Smooth muscle cell (in vitro differentiated cells): ENCODE measurements around the gene KCNJ16. TPM values are rescaled to one million over a fixed set of nuclear protein-coding genes. Genes with fewer than 3 reads are reported as not detected.

Experiments
- DNase-seq: peaks from one replicate; lab custom pipeline; 2025; ENCODE audit not compliant: unreplicated experiment; lab: John Stamatoyannopoulos, UW
- H2AFZ ChIP-seq: fragments of 200-600 bp; sonication (generic); 2 replicates; pipeline ENCODE4 v1.6.0; 2016; ENCODE audit warnings: antibody characterized with exemption, low read depth, mild to moderate bottlenecking
- H3F3A ChIP-seq: fragments of 200-600 bp; sonication (generic); 2 replicates; pipeline ENCODE4 v1.6.0; 2017; ENCODE audit warnings: antibody characterized with exemption, low read depth
- H3K27ac ChIP-seq: fragments of 200-600 bp; sonication (generic); 2 replicates; pipeline ENCODE4 v1.5.1; 2016; ENCODE audit warnings: low read depth, mild to moderate bottlenecking
- H3K27me3 ChIP-seq: fragments of 200-600 bp; sonication (generic); 2 replicates; pipeline ENCODE4 v1.6.1; 2016; ENCODE audit warnings: low read depth, mild to moderate bottlenecking
- H3K36me3 ChIP-seq: fragments of 200-600 bp; sonication (generic); 2 replicates; pipeline ENCODE4 v1.5.1; 2016; ENCODE audit warnings: low read depth
- H3K4me1 ChIP-seq: fragments of 200-600 bp; sonication (generic); 2 replicates; pipeline ENCODE4 v1.5.1; 2016; ENCODE audit warnings: low read depth
- H3K4me2 ChIP-seq: fragments of 200-600 bp; sonication (generic); 2 replicates; pipeline ENCODE4 v1.6.0; 2016; ENCODE audit warnings: mild to moderate bottlenecking
- H3K4me3 ChIP-seq: fragments of 200-600 bp; sonication (generic); 2 replicates; pipeline ENCODE4 v1.5.1; 2016; ENCODE audit warnings: mild to moderate bottlenecking
- H3K79me2 ChIP-seq: fragments of 200-600 bp; sonication (generic); 2 replicates; pipeline ENCODE4 v1.6.0; 2016; ENCODE audit warnings: low read depth, mild to moderate bottlenecking
- H3K9ac ChIP-seq: fragments of 200-600 bp; sonication (generic); 2 replicates; pipeline ENCODE4 v1.6.0; 2016; ENCODE audit warnings: low read depth
- H3K9me3 ChIP-seq: fragments of 200-600 bp; sonication (generic); replicated peaks from 2 replicates; pipeline ENCODE4 v1.5.1; 2016; ENCODE audit warnings: low read depth
- H4K20me1 ChIP-seq: fragments of 200-600 bp; sonication (generic); 2 replicates; pipeline ENCODE4 v1.6.0; 2016; ENCODE audit warnings: low read depth
- CTCF ChIP-seq: fragments of 200-600 bp; sonication (generic); IDR thresholded peaks from 2 replicates; pipeline ENCODE4 v1.5.1; 2017; ENCODE audit warnings: borderline replicate concordance, mild to moderate bottlenecking, antibody characterized with exemption; ENCODE audit not compliant: insufficient read depth, poor library complexity, severe bottlenecking
- WGBS: methylation state at CpG from one replicate; pipeline ENCODE4 v1.1.7; 2016; ENCODE audit warnings: low lambda C conversion rate; 5-methylcytosine and 5-hydroxymethylcytosine counted together
- polyA plus RNA-seq: library from polyadenylated mRNA; unstranded; fragments of >200 nt; fragmentation: Nextera tagmentation; extraction: Ambion mirVana; gene quantifications from 2 replicates; pipeline ENCODE4 v1.2.1, GENCODE V29; 2016
- total RNA-seq: library from RNA; depleted of rRNA; stranded (reverse); fragments of >200 nt; gene quantifications from 2 replicates; pipeline ENCODE4 v1.2.3, GENCODE V29; 2014

The KCNJ16 gene
- total and polyA plus RNA-seq, 2 experiments from 2014 or later, result 0.09 TPM; not detected in 1

GRCh38 chr17:70047619-70048419, 27.2 kb upstream of the KCNJ16 start:
- Histone ChIP-seq H3K4me1 (no peaks in the 10 kb centered on the region), H4K20me1 (no peaks in the 10 kb centered on the region)

GRCh38 chr17:70049801-70050591, 25.0 kb upstream of the KCNJ16 start:
- Histone ChIP-seq H3K9ac (no peak overlapping the region), H3K9me3 (no peaks in the 10 kb centered on the region), H3K4me3 (no peak overlapping the region), H3K36me3 (no peaks in the 10 kb centered on the region), H3K27ac (no peak overlapping the region), H4K20me1 (no peaks in the 10 kb centered on the region), H2AFZ (no peak overlapping the region), H3F3A (no peaks in the 10 kb centered on the region), H3K27me3 (no peaks in the 10 kb centered on the region), H3K79me2 (no peaks in the 10 kb centered on the region), H3K4me2 (no peak overlapping the region), H3K4me1 (no peaks in the 10 kb centered on the region)
- TF ChIP-seq CTCF, result no peak
- 87% methylated on average over 3 of the region's 3 CpGs for WGBS
- no peak for DNase-seq

More at GRCh38 chr17:70047619-70048419, 27.2 kb upstream of the KCNJ16 start:
- H3K27ac ChIP-seq, result no peak overlapping the region
- no peaks in the 10 kb centered on the region for H3K27me3 ChIP-seq
- DNase-seq, result no peak
- 76% methylated on average over 5 of the region's 5 CpGs for WGBS
- no peak overlapping the region for H2AFZ ChIP-seq
- no peak for TF ChIP-seq CTCF
- H3K4me3 ChIP-seq, result no peak overlapping the region
- no peak overlapping the region for H3K4me2 ChIP-seq
- no peak overlapping the region for H3K9ac ChIP-seq
- no peaks in the 10 kb centered on the region for H3F3A ChIP-seq
- H3K36me3 ChIP-seq, result no peaks in the 10 kb centered on the region
- no peaks in the 10 kb centered on the region for H3K9me3 ChIP-seq
- no peaks in the 10 kb centered on the region for H3K79me2 ChIP-seq

- no peaks in the 10 kb centered on the region for H3K79me2 ChIP-seq
- no peak for DNase-seq
- no peaks in the 10 kb centered on the region for H3K4me1 ChIP-seq
- no peak overlapping the region for H3K9ac ChIP-seq
- no peaks in the 10 kb centered on the region for H3K27me3 ChIP-seq
- H3K4me3 ChIP-seq, result no peak overlapping the region
- no peaks in the 10 kb centered on the region for H4K20me1 ChIP-seq
- H3K9me3 ChIP-seq, result no peaks in the 10 kb centered on the region
- no peaks in the 10 kb centered on the region for H3F3A ChIP-seq
- H3K36me3 ChIP-seq, result no peaks in the 10 kb centered on the region
- H3K4me2 ChIP-seq, result no peak overlapping the region
- H2AFZ ChIP-seq, result no peak overlapping the region
- no peak overlapping the region for H3K27ac ChIP-seq
- no peak for TF ChIP-seq CTCF
- whole genome bisulfite sequencing, result 23% methylated on average over 2 of the region's 2 CpGs
These were observed 24.1 kb upstream of the KCNJ16 start for GRCh38 chr17:70050931-70051330.
